ENCODE measurements around the gene BZW2.

DNA sequence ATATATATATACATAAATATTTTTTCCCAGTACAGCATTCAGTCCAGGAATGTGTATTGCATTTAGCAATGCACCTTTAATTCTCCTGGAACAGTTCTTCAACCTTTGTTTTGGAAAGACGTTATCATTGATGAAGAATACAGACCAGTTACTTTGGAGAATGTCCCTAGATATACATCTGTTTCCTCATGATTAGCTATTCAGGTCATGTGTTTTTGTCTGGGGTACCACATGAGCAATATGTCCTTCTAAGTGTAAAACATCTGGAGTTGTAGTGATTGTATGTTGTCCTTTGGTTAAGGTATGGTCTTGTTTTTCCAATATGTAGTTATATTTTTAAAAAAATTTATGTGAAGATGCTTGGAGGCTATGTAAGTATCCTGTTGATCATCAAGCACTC, 10.2 kb downstream of the BZW2 start:
- TF ChIP-seq, protein P1, sequence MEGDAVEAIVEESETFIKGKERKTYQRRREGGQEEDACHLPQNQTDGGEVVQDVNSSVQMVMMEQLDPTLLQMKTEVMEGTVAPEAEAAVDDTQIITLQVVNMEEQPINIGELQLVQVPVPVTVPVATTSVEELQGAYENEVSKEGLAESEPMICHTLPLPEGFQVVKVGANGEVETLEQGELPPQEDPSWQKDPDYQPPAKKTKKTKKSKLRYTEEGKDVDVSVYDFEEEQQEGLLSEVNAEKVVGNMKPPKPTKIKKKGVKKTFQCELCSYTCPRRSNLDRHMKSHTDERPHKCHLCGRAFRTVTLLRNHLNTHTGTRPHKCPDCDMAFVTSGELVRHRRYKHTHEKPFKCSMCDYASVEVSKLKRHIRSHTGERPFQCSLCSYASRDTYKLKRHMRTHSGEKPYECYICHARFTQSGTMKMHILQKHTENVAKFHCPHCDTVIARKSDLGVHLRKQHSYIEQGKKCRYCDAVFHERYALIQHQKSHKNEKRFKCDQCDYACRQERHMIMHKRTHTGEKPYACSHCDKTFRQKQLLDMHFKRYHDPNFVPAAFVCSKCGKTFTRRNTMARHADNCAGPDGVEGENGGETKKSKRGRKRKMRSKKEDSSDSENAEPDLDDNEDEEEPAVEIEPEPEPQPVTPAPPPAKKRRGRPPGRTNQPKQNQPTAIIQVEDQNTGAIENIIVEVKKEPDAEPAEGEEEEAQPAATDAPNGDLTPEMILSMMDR (IDR thresholded peaks at IDR 0.05): no peak
- TF ChIP-seq POLR2A (IDR thresholded peaks at IDR 0.05) (no peak), EP300 (IDR thresholded peaks at IDR 0.05) (no peak)
